Measurements from ENCODE around the gene ISCU. TPM values are rescaled to one million over a fixed set of nuclear protein-coding genes. Genes with fewer than 3 reads are reported as not detected.
"Not testable (repeated sequence)": the region's sequence is repeated elsewhere in the genome, so short reads cannot be mapped to it uniquely, and the experiment has no call there.

The ISCU gene
- total RNA-seq, 2 donors from 2014 or later, result 113 to 119 TPM

DNA sequence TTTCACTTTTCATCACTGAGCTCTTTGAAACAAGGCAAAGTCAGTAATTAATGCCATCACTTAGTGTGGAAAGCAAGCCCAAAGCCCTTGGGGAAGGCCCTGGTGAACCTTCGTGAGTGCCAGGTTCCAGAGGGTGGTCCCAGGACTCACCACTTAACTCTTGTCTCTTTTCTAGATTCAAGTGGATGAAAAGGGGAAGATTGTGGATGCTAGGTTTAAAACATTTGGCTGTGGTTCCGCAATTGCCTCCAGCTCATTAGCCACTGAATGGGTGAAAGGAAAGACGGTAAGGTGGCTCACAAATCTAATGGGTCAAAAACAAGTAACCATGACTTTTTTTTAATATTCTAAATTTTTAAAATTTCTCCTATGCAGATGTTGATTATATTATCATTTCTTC is 2.8 kb downstream of the ISCU start:
- no peak for DNase-seq (ENCODE audit: low spot score)
- intact Hi-C loops (cut with DNase I), result loop anchor here (10.0 kb wide), 2 partner anchors 170 to 530 kb away; partner anchors contain the start of genes ALKBH2 (in 2 of the 2), UNG (in 2 of the 2) and CORO1C (in 1 of the 2)

DNA sequence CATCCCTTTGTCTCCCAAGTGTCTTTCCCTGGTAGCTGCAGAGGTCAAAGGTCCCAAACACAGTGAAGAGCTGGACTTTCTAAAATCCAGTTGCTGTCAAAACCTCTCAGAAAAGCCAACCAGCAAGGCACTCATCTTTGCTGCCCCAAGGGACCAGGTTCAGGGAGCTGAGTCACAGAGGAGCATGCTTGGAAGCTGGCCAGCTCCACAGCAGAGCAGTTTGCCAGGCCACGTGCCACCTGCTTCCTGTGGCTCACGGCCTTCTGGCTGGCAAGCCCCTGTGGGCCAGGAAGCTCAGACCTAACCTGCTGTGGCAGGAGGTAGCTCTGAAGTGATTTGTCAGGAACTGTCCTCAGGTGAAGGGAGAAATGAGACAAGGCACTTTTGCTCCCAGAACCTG is 3.6 kb downstream of the ISCU start:
- intact Hi-C loops (cut with DNase I), result loop anchor here (10.0 kb wide), 2 partner anchors 169 to 529 kb away; partner anchors contain the start of genes ALKBH2 (in 2 of the 2), UNG (in 2 of the 2) and CORO1C (in 1 of the 2)
- DNase-seq (ENCODE audit: low spot score), result peak; percentile 83

DNA sequence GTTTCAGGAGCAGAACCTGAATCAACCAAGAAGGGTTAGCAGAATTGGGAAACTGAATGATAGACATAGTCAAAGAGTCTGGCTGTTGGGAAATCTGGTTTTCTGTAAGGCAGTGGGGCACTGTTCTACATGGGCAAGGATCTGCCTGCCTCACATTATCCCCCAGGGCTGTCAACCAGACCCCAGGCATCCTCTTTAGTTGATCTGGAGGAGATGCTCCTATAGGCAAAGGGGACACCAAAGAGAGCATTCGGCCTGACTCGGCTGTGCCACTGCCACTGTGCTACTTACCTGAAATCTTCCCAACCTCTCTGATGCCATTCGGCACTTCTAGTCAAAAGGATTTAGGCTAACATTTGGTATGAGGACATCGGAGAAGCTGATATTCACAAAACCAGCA is 4.1 kb downstream of the ISCU start:
- DNase-seq (ENCODE audit: low spot score), result peak; percentile 57
- intact Hi-C loops (cut with DNase I), result loop anchor here (10.0 kb wide), 2 partner anchors 168 to 528 kb away; partner anchors contain the start of genes ALKBH2 (in 2 of the 2), UNG (in 2 of the 2) and CORO1C (in 1 of the 2)

DNA sequence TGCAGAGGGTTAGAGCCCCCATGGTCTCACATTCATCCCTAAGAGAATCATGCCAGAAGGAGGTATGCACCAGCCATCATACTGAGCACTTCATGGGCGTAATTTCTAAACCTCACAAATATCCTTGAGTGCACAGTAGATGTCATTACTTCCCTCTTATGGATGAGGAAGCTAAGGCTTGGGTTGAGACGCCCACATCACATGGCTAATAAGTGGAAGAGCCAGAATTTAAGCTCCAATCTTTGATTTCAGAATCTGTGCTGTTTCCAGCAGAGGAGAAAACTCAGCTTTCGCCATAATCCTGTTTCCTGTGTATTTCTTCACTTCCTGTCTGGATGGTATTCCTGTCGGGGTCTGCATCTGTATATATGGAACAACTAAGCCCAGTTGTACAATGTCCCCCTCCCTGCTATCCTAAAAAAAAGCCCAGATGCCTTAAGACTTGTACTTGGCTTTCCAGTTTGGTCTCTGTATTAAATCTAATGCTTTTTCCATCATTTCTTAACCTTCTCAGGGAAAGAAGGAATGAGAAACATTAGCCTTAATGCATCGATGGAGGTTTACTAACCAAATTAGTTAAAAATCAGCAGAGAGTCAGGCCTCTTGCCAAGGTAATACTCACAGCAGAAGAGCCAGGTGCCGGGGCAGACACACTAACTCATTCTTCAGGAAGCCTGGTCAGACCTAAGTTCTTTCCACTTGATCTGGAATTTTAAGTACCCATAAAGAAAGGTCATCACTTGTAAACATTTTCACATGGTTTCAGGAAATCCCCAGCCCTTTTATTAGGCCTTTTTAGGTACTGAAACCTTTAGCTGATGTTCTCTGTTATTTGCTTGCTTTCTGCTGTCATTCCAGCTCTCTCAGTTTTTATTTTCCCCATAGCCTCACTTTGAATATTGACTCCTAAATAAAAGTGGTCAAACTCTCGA is 5.3 kb downstream of the ISCU start:
- intact Hi-C loops (cut with DNase I), result loop anchor here (10.0 kb wide), 2 partner anchors 167 to 527 kb away; partner anchors contain the start of genes ALKBH2 (in 2 of the 2), UNG (in 2 of the 2) and CORO1C (in 1 of the 2)
- peak; percentile 75 for DNase-seq (ENCODE audit: low spot score)

DNA sequence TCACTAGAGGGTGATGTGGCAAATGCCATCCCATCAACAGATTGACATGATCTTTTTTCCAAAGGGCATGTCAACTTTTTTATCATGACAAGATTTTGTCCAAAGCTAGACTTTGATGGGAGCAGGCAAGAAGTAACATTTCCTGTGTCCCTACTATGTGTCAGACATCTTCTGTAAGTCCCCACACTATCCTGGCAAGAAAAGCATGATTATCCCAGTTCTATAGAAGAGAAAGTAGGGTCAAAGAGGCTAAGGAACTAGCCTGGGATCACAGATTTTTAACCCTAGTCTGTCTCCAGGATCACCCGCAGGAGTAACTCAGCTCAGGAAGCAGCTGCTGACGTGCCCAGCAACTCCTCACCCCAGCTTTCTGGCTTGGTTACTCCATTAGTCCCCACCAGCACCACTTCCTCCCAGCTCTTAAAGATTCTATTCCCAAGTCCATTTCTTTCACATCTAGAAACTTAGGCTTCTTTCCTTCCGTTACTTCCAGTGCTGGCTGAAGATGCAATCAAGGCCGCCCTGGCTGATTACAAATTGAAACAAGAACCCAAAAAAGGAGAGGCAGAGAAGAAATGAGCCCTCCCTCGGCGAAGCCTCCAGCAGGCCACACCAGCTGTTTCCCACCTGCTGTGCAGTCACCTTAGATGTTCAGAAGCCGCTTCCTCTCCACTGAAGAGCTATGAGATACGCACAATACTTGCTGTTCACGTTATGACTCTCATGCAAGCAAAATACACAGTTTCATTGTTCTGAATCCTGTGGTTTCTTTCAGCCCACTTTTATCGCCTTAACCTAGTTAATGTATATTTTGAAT is 6.2 kb downstream of the ISCU start:
- peak; percentile 38 for DNase-seq (ENCODE audit: low spot score)
- intact Hi-C loops (cut with DNase I), result loop anchor here (10.0 kb wide), 2 partner anchors 166 to 526 kb away; partner anchors contain the start of genes ALKBH2 (in 2 of the 2), UNG (in 2 of the 2) and CORO1C (in 1 of the 2)

DNA sequence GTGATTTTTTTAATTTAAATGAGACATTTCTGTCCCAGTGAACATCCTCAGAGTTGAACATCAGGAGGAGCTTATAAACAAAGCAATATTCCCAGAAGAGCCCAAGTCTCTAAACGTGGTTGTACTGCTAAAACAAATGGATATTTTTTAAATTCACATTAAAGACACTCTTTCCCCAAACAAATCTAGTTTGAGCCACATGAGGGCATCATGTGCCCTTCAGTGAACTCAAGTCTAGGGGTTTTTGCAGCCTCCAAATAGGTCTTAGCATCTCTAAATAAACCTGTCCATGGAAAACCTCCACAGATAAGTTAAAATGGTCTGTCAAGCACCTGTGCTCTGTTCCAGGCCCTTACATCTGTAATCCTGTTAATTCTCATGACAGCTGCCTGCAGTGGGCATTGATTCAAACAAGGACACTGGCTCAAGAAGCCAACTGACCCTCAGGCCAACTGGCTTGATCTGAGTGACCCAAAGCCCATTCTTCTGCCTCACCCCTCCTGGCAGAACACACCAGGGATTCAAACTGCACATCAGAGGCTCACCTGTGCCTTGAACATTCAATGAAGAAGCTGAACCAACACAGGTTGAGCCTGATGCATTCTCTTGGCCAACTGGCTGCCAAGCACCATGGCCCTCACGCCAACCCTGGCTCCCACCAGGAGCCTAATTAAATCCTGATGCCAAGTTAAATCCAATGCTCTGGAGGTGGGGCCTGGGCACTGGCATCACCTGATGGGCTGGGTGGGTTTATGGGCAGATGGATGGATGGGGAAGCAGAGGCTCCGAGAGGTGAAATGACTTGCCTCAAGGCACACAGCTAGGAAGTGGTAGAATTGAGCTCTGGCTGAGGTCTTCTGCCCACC is 8.6 kb downstream of the ISCU start:
- intact Hi-C loops (cut with DNase I), result loop anchor here (5.0 kb wide), 1 partner anchor 46 kb away; no protein-coding TSS in a partner anchor
- DNase-seq (ENCODE audit: low spot score), result peak; percentile 45

DNA sequence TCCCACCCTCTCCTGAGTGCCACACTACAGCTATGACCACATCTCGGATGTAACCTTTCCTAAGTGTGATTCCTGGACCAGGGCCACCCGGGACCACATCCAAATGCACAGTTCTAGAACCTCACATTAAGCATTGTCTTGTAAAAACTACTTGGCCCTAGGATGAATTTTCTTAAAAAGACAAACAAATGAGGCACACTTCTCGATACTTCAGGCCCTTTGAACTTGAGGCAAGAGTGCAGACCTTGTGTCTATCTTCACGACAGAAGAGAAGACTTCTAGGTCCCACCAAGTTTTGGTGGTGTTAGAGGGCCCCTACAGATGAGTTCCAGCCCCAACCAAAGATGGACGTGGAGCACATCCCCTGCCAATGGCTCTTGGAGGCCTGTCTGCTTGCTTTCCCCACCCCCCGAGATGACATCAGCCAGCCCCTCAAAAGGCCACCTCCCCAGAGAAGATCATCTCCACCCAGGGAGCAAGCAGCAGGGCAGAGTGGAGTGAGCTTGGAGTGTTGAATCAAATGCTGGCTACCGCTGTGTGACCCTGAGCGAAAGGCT is 9.3 kb downstream of the ISCU start:
- intact Hi-C loops (cut with DNase I), result loop anchor here (5.0 kb wide), 1 partner anchor 46 kb away; no protein-coding TSS in a partner anchor
- peak; percentile 69 for DNase-seq (ENCODE audit: low spot score)

DNA sequence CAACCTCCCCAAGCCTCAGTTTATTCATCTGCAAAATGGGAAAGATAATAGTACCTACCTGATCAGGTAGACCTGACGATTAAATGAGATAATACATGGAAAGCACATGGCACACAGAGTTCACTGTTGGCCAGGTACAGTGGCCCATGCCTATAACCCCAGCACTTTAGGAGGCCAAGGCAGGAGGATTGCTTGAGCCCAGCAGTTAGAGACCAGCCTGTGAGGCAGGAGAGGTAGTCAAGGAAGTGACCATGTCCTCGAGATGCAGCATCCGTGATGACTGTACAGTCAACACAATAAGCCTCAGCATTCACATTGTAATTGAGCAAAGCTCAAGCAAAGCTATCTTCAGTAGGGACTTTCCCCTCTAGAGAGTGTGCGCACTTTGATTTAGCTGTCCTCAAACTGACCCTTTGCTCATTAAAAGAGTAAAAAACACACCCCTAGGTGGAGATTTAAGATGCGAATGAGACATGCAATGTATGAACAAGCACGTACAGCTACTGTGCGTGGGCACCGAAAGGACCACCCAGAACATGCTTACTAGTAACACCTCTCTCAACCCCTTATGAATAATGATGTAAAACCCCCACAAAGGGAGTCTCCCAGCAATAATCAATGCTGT is 9.9 kb downstream of the ISCU start:
- intact Hi-C loops (cut with DNase I), result loop anchor here (5.0 kb wide), 1 partner anchor 45 kb away; no protein-coding TSS in a partner anchor
- DNase-seq (ENCODE audit: low spot score), result peak; percentile 44

DNA sequence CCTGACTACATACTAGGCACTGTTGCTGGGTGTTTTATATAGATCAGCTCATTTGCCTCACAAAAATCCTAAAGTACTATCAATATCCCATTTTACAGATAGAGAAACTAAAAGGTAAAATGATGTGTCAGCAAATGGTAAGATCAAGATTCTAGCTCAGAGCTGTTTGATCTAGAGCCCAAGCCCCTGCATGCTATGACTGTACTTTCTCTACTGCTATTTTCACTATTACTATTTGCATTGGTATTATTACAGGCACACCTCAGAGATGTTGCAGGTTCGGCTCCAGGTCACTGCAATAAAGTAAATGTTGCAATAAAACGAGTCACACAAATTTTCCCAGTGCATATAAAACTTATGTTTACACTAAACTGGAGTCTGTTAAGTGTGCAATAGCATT is 10.9 kb downstream of the ISCU start:
- intact Hi-C loops (cut with DNase I), result loop anchor here (5.0 kb wide), 1 partner anchor 44 kb away; no protein-coding TSS in a partner anchor
- no peak for DNase-seq (ENCODE audit: low spot score)

DNA sequence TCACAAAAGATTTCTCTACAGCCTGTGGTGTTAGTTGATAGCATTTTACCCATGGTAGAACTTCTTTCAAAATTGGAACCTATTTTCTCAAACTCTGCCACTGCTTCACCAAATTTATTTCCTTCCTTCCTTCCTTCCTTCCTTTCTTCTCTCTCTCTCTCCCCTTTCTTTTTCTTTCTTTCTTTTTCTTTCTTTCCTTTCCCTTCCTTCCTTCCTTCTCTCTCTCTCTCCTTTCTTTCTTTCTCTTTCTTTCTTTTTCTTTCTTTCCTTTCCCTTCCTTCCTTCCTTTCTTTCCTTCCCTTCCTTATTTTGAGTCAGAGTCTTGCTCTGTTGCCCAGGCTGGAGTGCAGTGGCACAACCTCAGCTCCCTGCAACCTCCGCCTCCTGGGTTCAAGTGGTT is 11.9 kb downstream of the ISCU start:
- not testable (repeated sequence) for DNase-seq (ENCODE audit: low spot score)
- intact Hi-C loops (cut with DNase I), result loop anchor here (5.0 kb wide), 1 partner anchor 43 kb away; no protein-coding TSS in a partner anchor

DNA sequence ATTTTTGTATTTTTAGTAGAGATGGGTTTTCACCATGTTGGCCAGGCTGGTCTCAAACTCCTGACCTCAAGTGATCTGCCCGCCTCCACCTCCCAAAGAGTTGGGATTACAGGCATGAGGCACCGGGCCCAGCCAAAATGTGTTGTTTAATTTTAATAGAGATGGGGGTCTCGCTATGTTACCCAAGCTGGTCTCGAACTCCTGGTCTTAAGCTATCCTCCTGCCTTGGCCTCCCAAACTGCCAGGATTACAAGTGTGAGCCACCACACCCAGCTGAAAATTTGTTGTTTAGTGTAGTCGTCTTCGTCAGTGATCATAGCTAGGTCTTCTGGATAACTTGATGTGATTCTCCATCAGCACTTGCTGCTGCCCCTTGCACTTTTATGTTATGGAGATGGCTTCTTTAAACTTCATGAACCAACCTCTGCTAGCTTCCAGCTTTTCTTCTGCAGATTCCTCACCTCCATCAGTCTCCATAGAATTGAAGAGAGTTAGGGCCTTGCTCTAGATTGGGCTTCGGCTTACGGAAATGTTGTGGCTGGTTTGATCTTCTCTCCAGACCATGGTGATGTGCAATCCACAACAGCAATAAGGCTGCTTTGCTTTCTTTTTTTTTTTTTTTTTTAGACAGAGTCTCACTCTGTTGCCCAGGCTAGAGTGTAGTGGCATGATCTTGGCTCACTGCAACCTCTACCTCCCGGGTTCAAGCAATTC is 13.0 kb downstream of the ISCU start:
- peak; percentile 54 for DNase-seq (ENCODE audit: low spot score)
- intact Hi-C loops (cut with DNase I), result no loop called here

DNA sequence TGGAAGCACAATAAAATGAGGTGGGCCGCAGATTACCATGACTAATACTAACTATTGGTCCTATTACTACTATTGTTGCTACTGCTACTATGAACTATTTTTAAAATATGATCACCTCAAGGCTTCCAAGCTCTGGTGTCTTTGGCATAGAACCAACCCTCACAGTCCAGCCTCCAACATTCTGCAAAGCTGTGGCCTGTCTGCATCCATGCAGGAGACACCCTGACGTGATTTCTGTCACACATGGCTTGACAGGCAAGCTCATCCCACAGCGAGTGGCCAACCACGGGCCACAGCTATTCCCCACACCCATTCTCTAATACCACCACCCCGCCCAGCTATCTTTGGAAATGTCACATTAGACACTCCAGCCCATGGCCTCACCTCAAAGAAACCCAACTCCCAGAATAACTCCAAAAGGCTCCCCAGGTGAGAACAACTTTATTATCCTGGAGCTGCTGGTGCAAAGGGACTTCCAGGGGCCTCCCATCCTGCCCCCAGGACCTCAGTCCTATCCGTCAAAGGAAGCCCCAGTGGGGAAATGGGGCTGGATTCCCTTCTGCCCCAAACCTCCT is 14.4 kb downstream of the ISCU start:
- intact Hi-C loops (cut with DNase I), result no loop called here
- DNase-seq (ENCODE audit: low spot score), result peak; percentile 52

DNA sequence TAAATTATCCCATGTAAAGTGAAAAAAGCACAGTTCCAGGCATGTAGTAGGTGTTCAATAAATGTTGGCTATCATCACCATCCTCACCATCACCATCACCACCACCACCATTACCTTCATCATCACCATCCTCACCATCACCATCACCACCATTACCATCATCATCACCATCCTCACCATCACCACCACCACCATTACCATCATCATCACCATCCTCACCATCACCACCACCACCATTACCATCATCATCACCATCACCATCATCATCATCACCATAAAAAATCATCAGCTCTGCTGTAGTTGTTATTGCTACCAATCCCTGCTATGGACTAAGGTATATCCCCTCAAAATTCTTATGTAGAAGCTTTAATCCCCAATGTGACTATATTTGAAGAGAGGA is 15.1 kb downstream of the ISCU start:
- intact Hi-C loops (cut with DNase I), result no loop called here
- no peak for DNase-seq (ENCODE audit: low spot score)

DNA sequence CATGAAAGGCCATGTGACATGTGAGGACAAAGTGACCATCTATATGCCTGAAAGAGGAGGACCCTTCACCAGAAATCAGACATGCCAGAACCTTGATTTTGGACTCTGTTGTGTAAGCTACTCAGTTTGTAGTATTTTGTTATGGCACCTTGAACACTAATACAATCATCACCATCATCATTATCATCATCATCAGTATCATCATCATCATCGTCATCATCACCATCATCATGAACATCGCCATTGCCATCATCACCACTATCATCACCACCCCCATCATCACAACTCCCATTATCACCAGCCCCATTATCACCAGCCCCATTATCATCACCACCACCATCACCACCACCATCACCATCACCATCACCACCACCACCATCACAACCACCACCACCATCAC is 15.9 kb downstream of the ISCU start:
- intact Hi-C loops (cut with DNase I), result no loop called here
- no peak for DNase-seq (ENCODE audit: low spot score)

DNA sequence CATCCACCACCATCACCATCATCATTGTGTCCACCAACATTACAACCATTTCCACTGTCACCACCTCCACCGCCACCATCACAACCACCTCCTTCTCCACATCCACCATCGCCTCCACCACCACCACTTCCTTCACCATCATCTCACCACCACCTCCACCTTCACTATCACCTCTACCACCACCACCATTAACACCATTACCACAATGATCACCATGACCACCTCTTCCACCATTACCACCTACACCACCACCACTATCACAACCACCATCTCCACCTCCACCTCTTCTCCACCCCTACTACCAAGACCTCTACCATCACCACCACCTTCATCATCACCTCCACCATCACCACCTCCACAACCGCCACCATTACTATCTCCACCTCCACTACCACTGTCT is 16.4 kb downstream of the ISCU start:
- no peak for DNase-seq (ENCODE audit: low spot score)
- intact Hi-C loops (cut with DNase I), result no loop called here

DNA sequence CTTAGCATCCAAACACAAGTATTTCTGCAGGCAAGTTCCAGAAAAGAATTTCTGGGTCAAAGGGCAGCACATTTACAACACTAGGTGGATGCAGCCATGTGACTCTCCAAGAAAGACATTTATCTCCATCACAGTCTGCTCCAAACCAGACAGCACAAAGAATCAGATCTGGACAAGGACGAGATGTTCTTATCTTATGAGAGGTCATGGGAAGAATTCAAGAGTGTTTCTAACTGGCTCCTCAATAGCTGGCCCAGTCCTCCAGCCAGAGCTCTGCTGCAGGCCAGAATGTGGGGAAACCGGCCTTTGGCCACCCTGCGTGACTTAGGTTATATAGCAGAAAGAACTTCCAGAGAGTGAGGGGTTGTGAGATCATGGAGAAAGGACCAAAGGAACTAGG is 18.1 kb downstream of the ISCU start:
- intact Hi-C loops (cut with DNase I), result no loop called here
- peak; percentile 82 for DNase-seq (ENCODE audit: low spot score)
